Thyroid gland (tissue), 4 donors: ENCODE results near the gene BLOC1S4. TPM values are rescaled to one million over a fixed set of nuclear protein-coding genes. Genes with fewer than 3 reads are reported as not detected.

ENCODE experiments used
- DNase-seq, 2 donors: peaks; one replicate each; pipeline ENCODE4 v3.0.0-alpha.2; 2019
- H3K27ac ChIP-seq, 3 donors: fragments of 200-600 bp; sonication (generic); 1 replicate in 2 of 3; 2 replicates in 1 of 3; pipeline ENCODE4 v1.5.1; 2016 to 2019; ENCODE audit warnings: mild to moderate bottlenecking in 1 of 3, moderate library complexity in 1 of 3
- H3K27me3 ChIP-seq: fragments of 200-600 bp; sonication (generic); one replicate; pipeline ENCODE4 v1.5.1; 2019
- H3K36me3 ChIP-seq, 2 donors: fragments of 200-600 bp; sonication (generic); one replicate each; pipeline ENCODE4 v1.5.1; 2016 to 2019
- H3K4me1 ChIP-seq, 2 donors: fragments of 200-600 bp; sonication (generic); one replicate each; pipeline ENCODE4 v1.5.1; 2017 to 2019
- H3K4me3 ChIP-seq, 3 donors: fragments of 200-600 bp; sonication (generic); replicated peaks in 1 of 3; 1 replicate in 2 of 3; 2 replicates in 1 of 3; pipeline ENCODE4 v1.5.1; 2016; ENCODE audit warnings: mild to moderate bottlenecking in 1 of 3
- H3K9me3 ChIP-seq: fragments of 200-600 bp; sonication (generic); one replicate; pipeline ENCODE4 v1.5.1; 2017
- CTCF ChIP-seq, 6 experiments: fragments of 200-600 bp in 3 of 6; fragments of 450-650 bp in 3 of 6; sonication (generic) in 3 of 6; IDR thresholded peaks; one replicate each; pipeline ENCODE4 v1.5.1; 2016 to 2019; ENCODE audit warnings: antibody characterized with exemption in 6 of 6, mild to moderate bottlenecking in 2 of 6, inconsistent platforms in 1 of 6, moderate library complexity in 1 of 6
- POLR2A ChIP-seq, 2 donors: fragments of 450-650 bp; IDR thresholded peaks; one replicate each; pipeline ENCODE4 v1.6.1; 2017; ENCODE audit warnings: antibody characterized with exemption in 2 of 2, mild to moderate bottlenecking in 2 of 2, moderate library complexity in 1 of 2
- WGBS, 2 donors: methylation state at CpG; one replicate each; pipeline ENCODE4 v1.1.5; 2017; 5-methylcytosine and 5-hydroxymethylcytosine counted together
- intact Hi-C: fragments of 100-400 bp; cut with DNase I; formaldehyde crosslinking; loops from one replicate; pipeline ENCODE4 v1.15.1; 2023
- total RNA-seq, 4 donors: library from RNA; depleted of rRNA; stranded (reverse); fragments of >200 nt; gene quantifications; one replicate each; pipeline ENCODE4 v1.2.3, GENCODE V29; 2016

Gene BLOC1S4
- total RNA-seq, 4 donors from 2014 or later: 11.7 to 31.3 (median 22.1) TPM

GRCh38 chr4:6680372-6681034 lies 35.5 kb upstream of the BLOC1S4 start:
- Histone ChIP-seq H3K27ac (no peak overlapping the region), H3K36me3 (peaks cover 0 to 6% of the 10 kb centered on the region in 2 donors), H3K27me3 (no peaks in the 10 kb centered on the region), H3K9me3 (no peaks in the 10 kb centered on the region), H3K4me3 (no peak overlapping the region), H3K4me1 (peaks cover 13 to 19% of the 10 kb centered on the region in 2 donors)
- intact Hi-C loops: no loop called here
- 85 to 90% methylated on average over 10 of the region's 10 CpGs for WGBS, 2 donors
- DNase-seq: no peak
- TF ChIP-seq CTCF (IDR thresholded peaks at IDR 0.05) (no peak), POLR2A (IDR thresholded peaks at IDR 0.05) (no peak)

GRCh38 chr4:6681191-6681590 lies 34.8 kb upstream of the BLOC1S4 start:
- H3K27ac ChIP-seq: no peak overlapping the region
- no peak overlapping the region for H3K4me3 ChIP-seq
- no peaks in the 10 kb centered on the region for H3K27me3 ChIP-seq
- TF ChIP-seq CTCF (IDR thresholded peaks at IDR 0.05) (no peak), POLR2A (IDR thresholded peaks at IDR 0.05) (no peak)
- no peak for DNase-seq
- H3K4me1 ChIP-seq: peaks cover 6 to 12% of the 10 kb centered on the region in 2 donors
- no peaks in the 10 kb centered on the region for H3K36me3 ChIP-seq
- 86% methylated on average over 7 to 9 of the region's 9 CpGs for WGBS, 2 donors
- intact Hi-C loops: no loop called here
- no peaks in the 10 kb centered on the region for H3K9me3 ChIP-seq

- Histone ChIP-seq H3K4me1 (no peaks in the 10 kb centered on the region), H3K9me3 (no peaks in the 10 kb centered on the region), H3K27me3 (no peaks in the 10 kb centered on the region), H3K36me3 (no peaks in the 10 kb centered on the region), H3K4me3 (no peak overlapping the region), H3K27ac (no peak overlapping the region)
- TF ChIP-seq CTCF (IDR thresholded peaks at IDR 0.05) (no peak), POLR2A (IDR thresholded peaks at IDR 0.05) (no peak)
- DNase-seq: no peak
- intact Hi-C loops: no loop called here
- 79 to 83% methylated on average over 11 of the region's 11 CpGs for WGBS, 2 donors
These were observed 32.9 kb upstream of the BLOC1S4 start for GRCh38 chr4:6682862-6683590.

GRCh38 chr4:6684656-6685055 lies 31.3 kb upstream of the BLOC1S4 start:
- Histone ChIP-seq H3K27me3 (no peaks in the 10 kb centered on the region), H3K36me3 (no peaks in the 10 kb centered on the region), H3K27ac (no peak overlapping the region), H3K4me3 (no peak overlapping the region), H3K9me3 (no peaks in the 10 kb centered on the region), H3K4me1 (peaks cover 0 to 4% of the 10 kb centered on the region in 2 donors)
- intact Hi-C loops: no loop called here
- no peak for TF ChIP-seq CTCF (IDR thresholded peaks at IDR 0.05)
- no peak for TF ChIP-seq POLR2A (IDR thresholded peaks at IDR 0.05)
- DNase-seq: no peak
- WGBS, 2 donors: 88 to 90% methylated on average over 9 to 11 of the region's 11 CpGs
